Measurements from ENCODE around the gene PIK3CD.
"Not testable (repeated sequence)": the region's sequence is repeated elsewhere in the genome, so short reads cannot be mapped to it uniquely, and the experiment has no call there.

PIK3CD gene

DNA sequence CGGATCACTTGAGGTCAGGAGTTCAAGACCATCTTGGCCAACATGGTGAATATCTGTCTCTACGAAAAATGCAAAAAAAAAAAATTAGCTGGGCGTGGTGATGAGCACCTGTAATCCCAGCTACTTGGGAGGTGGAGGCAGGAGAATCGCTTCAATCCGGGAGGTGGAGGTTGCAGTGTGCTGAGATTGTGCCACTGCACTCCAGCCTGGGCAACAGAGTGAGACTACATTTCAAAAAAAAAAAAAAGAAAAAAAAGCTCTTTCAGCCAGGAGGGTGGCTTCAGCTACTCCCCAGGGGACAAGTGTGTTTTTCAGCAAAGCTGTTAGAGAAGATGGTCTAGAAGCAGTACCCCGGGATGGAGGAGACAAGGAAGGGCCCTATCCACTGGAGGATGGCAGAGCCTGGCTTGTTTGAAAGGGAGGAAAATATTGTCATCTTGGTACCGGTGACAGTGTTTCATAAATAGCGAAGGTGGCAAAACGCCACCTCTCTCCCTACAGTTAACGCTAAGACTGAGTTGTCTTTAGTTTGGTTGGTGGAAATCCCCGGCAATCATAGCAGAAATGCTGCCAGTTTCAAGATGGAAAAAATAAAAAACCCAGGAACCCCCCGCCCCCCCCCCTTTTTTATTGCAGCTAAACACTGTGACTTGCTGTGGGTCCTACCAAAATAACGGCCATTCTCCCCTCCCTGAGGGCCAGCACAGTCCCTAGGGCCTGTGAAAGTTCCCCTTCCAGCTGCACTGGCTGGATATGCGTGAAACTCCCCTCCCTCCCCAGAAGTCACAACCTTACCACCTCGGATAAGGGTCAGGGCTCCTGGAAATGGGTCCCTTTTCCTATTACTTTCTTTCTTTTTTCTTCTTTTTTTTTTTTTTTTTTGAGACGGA, 3.5 kb downstream of the PIK3CD start:
- DNase-seq (ENCODE audit: low read depth) = no peak

DNA sequence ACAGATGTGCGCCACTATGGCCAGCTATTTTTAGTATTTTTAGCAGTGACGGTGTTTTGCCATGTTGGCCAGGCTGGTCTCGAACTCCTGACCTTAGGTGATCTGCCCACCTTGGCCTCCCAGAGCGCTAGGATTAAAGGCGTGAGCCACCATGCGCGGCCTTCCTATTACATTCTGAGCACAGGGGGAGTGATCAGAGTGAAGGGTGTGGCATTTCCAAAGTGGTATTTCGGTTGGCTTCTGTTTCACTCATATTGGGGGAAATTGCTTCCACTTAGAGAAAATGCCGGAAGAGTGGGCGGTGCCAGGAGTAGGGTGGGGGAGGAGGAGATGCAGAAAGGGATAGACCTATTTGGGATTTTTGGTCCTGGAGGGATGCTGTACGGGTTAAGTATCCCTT, 4.3 kb downstream of the PIK3CD start:
- DNase-seq (ENCODE audit: low read depth) = no peak

DNA sequence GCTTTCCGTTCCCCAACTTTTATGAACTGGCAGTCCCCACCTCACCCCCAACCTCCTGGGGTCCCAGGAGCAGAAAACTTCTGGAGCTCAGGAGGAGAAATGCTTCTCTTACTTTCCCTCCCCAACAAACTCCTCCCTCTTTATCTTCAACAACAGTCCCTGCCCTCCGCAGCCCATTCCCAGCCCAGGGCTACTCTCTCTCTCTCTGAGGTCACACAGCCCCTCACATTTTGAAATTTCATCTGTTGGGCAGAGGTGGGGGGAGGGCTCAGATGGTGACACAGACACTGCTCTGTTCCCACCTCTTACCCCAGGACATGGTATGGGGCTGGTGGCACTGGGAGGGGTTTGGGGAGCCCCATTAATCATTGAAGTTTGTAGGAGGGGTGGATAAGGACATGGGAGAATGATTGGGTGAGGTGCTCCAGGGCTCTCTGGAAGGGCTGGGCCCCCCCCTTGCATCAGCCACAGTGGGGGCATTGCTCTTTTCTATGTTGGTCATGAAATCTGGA, 6.0 kb downstream of the PIK3CD start:
- DNase-seq (ENCODE audit: low read depth) = no peak

DNA sequence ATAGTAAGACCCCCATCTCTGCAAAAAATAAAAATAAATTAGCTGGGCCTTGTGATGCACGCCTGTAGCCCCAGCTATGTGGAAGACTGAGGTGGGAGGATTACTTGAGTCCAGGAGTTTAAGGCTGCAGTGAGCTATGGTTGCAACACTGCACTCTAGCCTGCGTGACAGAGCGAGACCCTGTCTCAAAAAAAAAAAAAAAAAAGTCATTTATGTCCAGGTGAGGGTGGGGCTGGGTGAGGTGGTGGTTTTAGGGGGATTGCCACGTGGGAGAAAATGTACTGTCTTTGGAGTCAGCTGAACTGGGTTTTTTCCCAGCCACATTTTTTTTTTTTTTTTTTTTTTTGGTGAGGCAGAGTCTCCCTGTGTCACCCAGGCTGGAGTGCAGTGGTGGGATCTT, 6.7 kb downstream of the PIK3CD start:
- no peak for DNase-seq (ENCODE audit: low read depth)

DNA sequence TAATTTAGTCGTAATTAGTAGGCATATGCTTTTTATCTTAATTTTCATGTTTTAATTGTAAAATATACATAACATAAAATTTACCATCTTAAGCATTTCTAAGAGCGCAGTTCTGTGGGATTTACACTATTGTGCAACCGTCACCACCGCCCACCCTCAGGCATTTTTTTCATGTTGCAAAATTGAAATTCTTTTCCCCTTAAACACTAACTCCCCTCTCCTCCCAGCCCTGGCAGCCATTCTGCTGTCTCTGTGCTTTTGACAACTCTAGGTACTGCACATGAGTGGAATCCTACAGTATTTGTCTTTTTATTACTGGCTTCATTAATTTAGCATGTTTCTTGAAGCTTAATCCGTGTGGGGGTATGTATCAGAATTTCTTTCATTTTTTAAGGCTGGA, 7.8 kb downstream of the PIK3CD start:
- no peak for DNase-seq (ENCODE audit: low read depth)

DNA sequence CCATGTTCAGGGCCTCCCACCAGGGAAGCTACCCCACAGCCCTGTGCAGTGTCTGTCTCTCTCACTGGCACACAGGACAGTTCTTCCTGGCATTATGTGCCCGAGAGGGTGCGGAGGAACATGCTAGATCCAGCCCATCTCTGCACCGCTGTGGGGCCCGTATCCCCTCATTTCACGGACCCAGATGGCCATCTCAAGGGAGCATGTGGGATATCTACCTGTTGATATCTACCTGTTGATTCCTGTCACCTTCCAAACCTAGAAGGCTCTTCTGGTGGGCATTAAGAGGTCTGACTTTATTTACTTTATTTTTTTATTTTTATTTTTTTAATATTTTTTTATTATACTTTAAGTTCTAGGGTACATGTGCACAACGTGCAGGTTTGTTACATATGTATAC, 11.7 kb downstream of the PIK3CD start:
- DNase-seq (ENCODE audit: low read depth) = no peak

DNA sequence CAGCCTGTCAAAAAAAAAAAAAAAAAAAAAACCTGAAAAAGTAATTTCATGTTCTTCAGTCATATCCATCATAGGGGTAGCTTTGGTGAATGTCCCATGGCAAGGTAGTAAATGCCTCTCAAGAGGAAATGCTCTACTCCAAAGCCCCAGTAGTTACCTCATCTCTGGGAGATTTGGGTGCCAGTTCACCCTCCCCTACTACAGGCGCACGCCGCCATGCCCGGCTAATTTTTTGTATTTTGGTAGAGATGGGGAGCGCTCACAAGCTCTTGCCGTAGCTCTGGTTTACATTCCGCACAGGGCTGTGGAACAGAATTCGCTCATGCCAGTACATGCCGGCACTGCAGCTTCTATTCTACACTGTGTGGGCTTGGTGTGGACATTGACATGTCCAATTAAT, 13.7 kb downstream of the PIK3CD start:
- no peak for DNase-seq (ENCODE audit: low read depth)

DNA sequence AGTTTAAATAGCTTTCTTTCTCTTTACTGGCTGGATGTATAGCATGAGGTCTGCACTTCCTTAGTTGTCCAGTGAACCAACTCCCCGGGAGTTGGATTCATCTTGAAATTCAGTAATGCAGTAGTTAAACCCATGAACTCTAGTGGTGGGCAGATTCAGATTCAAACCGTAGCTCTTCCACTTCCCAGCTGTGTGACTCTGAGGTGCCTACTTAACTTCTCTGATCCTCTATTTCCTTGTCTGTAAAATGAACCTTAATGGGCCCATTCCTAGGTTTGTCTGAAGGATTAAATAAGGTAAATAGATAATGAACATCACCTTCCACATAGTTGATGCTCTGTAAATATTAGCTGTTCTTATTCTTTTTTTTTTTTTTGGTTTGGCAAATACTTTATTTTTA, 16.5 kb downstream of the PIK3CD start:
- DNase-seq (ENCODE audit: low read depth) = no peak

DNA sequence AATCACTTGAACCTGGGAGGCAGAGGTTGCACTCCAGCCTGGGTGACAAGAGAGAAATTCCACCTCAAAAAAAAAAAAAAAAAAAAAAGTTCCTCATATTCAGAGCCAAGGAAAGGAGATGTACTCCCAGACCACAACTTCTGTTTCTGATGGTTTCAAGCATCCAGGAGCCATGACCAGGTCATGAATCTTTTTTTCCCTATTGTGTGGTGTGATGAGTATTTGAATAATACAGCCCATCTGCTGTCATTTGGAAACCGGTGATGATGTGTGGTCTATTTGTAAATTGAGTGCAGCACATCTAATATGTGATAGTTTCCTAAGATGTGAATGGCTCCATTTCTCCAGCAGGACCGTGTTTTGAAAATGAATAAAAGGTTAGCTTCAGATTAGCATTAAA, 18.6 kb downstream of the PIK3CD start:
- DNase-seq (ENCODE audit: low read depth) = no peak

DNA sequence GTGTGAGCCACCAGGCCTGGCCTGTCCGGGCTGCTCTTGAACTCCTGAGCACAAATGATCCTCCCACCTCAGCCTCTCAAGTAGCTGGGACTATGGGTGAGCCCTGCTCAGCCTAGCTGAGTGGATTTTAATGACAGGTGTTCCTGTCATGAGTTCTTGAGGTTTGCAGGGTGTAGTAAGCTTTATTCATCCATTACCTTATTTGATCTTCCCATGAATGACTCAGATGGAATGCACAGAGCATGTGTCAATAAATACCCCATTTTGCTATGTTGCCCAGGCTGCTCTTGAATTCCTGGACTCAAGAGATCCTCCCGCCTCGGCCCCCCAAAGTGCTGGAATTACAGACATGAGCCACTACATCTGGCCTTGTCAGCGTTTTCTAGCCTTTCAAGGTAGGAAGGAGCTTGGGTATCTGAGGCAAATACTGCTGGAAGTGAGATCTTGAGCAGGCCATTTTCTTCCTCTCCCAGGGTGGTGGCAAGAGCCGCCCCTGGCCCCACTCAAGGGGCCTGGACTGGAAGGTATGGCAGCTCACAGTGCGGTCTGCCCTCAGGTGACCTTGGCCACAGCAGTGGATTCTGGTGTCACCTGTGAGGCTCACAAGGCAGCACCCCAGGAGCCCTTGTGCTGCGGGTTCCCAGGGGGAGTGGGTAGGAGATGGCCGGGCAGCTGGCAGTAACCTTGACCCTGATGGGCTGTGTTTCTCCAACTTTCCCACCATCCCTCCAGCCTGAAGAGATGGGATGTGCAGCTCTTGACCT, 20.0 kb downstream of the PIK3CD start:
- no peak for DNase-seq (ENCODE audit: low read depth)

DNA sequence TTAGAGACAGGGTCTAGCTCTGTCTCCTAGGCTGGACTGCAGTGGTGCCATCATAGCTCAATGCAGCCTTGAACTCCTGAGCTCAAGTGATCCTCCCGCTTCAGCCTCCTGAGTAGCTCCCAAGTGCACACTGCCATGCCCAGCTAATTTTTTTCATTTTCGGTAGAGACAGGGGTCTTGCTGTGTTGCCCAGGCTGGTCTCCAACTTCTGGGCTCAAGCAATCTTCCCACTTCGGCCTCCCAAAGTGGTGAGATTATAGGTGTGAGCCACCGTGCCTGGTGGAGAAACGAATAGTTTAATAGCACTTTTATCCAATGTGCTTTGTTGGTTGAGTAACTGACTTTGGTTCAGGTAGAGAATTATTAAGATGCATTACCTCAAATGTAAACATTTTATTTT, 20.9 kb downstream of the PIK3CD start:
- no peak for DNase-seq (ENCODE audit: low read depth)

DNA sequence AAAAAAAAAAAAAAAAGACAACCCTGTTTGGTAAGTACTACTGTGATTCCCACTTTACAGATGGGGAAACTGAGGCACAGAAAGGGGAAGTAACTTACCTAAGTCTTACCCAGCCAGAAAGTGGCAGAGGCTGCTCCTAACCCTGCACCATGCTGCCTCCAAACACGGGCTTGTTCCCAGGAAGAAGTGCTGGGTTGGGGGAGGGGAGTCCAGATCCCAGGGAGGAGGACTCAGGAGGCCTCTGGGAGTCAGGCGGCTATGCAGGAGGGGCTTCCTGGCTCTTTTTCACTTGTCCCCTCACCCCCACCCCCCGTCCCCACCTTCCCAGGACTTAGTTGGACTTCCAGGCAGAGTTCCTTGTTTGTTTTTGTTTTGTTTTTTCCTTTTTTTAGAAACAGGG, 23.9 kb downstream of the PIK3CD start:
- no peak for DNase-seq (ENCODE audit: low read depth)

DNA sequence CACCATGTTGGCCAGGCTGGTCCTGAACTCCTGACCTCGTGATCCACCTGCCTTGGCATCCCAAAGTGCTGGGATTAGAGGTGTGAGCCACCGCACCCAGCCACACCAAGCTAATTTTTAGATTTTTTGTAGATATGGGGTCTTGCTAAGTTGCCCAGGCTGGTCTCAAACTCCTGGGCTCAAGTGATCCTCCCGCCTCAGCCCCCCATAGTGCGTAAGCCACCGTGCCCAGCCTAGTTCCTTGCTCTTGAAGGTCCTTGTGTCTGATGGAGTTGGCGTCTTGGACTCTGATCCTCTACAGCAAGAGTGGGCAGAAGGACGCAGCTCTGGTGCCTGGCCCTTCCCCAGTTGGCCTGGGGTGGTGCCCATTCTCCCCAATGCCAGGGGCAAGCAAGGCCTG, 24.6 kb downstream of the PIK3CD start:
- not testable (repeated sequence) for DNase-seq (ENCODE audit: low read depth)

DNA sequence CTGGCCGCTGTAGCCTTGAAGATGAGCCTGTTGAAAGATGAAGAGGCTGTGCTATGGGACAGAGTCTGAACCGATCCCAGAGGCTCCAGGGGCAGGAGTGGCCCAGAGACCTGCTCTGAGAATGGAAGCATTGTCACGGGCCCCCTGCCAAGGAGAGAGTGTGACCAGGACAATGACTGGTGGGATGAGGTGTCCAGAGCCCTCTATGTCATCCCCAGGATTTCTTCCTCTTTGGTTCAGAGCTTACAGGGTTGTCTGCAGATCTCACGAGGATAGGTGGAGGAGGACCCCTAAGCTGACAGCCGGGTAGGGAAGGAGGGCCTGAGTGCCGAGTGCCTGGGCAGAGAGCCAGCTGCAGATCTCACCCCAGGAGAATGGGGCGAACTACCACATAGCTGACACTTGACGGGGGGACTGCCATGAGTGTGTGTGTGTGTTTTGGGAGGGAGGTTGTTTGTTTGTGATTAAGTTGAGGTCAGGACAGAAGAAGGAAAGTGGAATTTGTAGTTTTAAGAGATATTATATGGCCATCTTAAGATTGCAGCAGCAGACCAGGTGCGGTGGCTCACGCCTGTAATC, 25.4 kb downstream of the PIK3CD start:
- DNase-seq (ENCODE audit: low read depth) = no peak

DNA sequence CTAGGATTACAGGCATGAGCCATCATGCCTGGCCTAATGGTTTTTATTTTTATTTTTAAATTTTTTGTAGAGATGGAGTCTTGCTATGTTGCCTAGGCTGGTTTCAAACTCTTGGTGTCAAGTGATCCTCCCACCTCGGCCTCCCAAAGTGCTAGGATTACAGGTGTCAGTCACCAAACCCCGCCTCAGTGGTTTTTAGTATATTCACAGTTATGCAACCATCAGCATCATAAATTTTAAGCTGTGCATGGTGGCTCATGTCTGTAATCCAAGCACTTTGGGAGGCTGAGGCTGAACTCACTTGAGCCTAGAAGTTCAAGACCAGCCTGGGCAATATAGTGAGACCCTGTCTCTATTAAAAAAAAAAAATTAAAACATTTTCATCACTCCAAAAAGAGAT, 28.6 kb downstream of the PIK3CD start:
- DNase-seq (ENCODE audit: low read depth) = no peak

DNA sequence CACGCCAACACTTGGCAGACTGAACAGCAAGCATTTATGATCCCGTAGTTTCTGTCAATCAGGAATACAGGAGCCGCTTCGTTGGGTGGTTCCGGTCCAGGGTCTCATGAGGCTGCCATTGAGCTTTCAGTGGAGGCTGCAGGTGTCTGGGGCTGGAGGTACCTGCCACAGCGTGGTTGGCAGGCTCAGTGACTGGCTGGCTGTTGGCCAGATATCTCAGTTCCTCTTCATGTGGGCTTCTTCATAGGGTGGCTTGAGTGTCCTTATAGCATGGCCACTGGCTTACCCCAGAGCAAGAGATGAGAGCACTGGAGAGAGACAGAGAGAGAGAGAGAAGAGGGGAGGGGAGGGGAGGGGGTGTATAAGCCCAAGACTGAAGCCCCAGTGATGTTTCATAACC, 29.3 kb downstream of the PIK3CD start:
- DNase-seq (ENCODE audit: low read depth) = no peak

DNA sequence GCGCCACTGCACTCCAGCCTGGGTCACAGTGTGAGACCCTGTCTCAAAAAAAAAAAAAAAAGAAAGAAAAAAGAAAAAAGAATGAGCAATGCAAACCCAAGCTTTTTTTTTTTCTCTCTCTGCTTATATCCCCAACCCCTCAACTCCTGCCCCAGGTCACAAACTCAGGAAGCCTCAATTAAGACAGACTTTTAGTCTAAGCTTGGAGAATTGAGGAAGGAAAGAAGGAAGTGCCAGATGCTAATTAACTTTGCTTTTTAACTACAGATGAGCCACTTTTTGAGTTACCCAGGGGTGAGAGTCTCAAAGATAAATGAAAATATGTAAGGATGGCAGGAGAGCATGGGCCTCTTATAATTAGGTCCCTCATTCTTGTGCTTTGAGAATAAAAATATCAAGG, 33.3 kb downstream of the PIK3CD start:
- no peak for DNase-seq (ENCODE audit: low read depth)

DNA sequence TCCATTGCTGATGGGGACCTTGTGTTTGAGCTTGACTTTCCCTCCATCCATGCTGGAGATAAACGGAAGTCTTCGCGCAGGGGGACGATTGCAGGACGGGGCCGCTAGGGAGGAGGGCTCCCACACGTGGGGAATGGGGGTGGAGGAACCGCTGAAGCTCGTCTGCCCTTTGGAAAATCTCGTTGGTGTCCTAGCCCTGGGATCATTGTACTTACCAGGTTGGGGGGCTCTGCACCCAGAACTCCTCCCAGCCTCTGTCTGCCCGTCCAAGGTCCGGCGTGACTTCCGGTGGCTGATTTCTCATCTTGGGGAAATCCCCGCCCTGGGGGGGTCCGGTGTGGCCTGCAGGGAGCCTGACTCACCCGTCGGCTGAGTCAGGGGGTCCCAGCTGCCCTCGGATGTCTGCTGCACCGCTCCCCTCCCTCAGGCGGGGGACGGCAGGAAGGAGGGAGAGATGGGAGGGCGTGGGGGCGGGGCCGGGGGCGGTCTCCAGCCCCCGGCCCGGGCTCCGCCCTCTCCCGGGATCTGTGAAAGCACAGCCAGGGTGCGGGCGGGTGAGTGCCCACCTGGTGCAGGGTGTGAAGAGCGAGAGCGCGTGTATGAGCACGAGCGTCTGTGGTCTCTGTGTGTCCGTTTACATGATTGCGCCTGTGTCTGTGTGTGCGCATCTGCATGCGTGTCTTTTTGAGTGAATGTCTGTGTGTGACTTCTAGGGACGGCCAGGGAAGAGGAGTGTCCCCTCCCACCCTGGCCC, 35.8 kb downstream of the PIK3CD start:
- peak; percentile 43 for DNase-seq (ENCODE audit: low read depth)

DNA sequence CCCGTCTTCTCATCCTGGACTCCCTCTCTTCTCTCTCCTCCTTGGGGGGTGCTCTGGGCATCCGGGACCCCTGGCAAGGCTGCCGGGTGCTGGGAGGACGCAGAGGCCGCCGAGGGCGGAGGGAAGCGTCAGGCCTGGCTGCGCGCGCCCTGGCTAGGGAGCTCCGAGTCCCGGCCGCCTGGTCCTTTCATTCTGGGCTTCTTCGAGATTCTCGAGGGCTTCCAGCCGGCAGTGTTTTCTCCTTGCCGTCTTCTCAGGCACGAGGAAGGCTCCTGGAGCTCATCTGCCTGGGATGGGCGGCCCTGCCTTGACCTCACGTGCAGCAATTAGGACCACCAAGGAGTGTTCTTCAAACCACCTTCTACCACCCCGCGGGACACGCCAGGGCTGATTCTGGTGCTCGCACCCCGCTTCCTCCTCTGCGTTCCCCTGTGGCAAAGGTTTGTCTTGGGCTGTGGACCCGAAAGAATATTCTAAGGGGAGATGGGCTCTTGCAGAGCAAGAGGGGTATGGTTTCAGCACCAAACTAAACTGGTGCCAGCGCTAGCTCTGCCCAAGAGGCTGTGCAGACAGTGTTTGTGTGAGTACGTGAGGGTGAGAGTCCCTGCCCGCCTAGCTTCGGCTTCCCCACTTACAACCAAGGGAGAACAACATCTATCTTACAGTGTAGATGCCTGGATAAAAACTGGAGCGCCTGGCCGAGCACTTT, 36.5 kb downstream of the PIK3CD start:
- DNase-seq (ENCODE audit: low read depth) = no peak

DNA sequence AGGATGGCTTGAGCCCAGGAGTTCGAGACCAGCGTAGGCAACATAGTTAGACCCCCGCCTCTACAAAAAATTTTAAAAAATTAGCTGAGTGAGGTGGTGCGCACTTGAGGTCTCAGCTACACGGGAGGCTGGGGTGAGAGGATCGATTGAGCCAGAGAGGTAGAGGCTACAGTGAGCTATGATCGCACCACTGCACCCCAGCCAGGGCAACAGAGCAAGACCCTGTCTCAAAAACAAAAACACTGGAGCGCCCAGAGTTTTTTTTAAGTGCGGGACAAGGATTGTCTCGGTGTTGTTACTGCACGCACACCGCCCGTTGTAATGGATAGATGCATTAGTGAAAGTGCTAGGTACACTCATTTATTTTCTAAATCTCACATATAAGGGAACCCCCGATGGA, 37.1 kb downstream of the PIK3CD start:
- DNase-seq (ENCODE audit: low read depth) = no peak

DNA sequence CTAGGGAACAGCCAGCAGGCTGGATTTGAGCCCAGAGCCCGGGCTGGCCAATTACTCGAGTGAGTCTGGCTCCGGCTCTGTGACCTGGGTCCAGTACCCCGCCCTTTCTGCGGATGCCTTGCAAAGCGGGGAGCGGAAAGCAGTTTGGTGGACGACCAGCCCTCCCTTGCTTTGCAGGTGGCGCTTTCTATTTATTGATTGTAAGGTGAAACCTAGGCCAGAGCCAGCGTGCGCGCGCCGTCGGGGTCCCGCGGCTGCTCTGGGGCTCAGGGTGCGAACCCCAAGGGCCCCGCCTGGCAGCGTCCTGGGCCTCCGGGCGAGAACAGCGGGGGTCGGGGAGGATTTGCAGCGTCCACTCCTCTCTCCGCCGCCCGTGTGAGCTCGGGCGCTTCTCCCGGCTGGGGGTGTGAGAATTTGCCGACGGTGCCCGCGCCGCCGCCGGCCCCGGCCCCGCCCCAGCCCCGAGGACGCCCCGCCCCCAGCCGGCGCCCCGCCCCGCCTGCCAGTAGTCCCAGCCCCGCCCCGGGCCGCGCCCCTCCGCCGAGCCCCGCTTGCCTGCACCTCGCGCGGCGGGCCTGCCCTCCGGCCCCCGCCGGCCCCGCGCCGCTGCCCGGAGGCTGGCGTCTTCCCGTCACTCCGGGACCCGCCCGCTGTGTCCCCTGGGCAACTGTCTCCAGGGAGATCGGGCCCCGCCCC, 37.6 kb downstream of the PIK3CD start:
- peak; percentile 59 for DNase-seq (ENCODE audit: low read depth)
